ENCODE data around the gene CD69.
A peak's percentile ranks its signal among the peaks of the same experiment; 100 is the strongest.

CD69 gene

DNA sequence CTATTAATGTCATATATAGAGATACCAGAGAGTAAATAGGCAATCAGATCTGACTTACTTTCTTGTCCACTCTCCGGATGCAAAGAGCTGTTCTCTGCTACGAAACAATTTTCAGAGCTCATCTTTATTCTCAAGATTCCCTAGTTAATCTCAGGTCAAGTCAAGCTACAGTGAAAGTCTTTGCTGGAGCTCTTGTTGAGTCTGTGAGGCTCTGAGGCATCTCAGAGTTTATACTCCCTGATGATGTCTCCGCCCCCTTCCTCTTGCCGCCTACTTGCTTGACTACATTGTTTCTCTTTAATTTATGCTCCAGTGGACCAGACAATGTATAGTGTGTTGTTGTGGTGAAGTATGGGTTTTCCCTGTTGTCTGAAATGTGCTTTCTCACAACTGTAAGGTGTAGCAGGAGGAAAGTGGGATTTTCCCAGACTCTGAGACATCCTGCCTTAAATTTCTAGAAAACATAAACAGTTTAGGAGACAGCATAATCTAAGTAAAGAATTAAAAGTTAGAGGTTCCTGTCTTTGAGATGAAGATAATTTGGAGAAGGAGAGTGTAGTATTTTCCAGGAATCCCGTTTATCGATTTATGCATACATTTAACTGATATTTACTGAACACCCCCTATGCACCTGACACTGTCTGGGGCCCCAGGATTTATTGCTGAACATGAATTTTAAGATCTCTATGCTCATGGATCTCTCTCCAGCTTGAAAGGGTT lies at the start of gene CD69:
TSS of gene CD69 (minus strand) at position 203 of the 720 bp plus-strand sequence. CDS start at position 122, 81 bp downstream.
- no peak for FAIRE-seq

DNA sequence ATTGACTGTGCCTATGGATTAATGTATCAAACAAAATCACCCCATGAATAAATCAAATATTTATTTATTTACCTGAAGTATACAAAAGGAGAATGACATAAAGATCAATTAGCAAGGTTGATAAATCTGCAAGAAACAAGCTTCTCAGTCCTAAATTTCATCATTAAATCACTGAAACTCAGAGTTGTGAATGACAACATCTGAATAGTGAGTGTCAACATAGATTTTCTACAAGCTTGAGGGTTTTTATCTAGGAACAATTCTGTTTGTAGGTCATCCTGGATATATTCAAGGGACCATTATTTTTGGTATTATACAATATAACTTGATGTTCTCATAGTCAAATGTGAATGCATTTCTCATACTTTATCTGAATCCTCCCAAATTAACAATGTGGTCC lies 49.2 kb upstream of the CD69 start:
- FAIRE-seq = no peak

DNA sequence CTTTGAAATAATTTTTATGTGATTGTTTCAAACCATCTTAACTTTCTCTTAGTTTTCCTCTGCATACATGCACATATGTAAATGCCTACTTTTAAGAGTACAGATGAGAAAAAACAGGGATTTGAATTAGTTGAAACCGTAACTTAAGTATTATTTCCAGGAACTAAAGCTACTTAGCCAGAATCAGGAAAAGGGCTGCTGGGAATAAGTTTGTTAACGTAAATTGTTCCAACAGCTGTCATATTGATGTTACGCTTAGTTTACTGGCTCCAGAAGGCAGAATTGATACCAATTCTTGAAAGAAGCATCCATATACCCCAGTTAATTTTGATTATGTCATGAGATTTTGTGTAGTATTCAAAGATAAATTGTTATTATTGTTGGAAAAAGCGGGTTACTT lies 48.6 kb upstream of the CD69 start:
- FAIRE-seq = no peak

- FAIRE-seq = no peak
Observed at GRCh38 chr12:9808504-9808903, 47.8 kb upstream of the CD69 start.

GRCh38 chr12:9806714-9807113 lies 46.0 kb upstream of the CD69 start:
- no peak for FAIRE-seq

GRCh38 chr12:9805883-9806282 lies 45.2 kb upstream of the CD69 start:
- FAIRE-seq = no peak

DNA sequence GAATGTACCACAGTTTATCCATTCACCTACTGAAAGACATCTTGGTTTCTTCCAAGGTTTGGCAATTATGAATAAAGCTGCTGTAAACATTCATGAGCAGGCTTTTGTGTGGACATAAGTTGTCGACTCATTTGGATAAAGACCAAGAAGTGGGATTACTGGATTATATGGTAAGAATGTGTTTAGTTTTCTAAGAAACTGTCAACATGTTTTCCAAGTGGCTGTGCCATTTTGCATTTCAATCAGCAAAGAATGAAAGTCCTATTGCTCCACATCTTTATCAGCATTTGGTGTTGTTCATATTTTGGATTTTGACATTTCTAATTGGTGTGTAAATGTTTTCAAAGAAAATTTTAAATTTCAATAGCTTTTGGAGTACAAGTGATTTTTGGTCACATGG lies 39.3 kb upstream of the CD69 start:
- FAIRE-seq = no peak

- FAIRE-seq = no peak
Observed at GRCh38 chr12:9797722-9798619, 37.3 kb upstream of the CD69 start.

GRCh38 chr12:9796971-9797370 lies 36.3 kb upstream of the CD69 start:
- no peak for FAIRE-seq

DNA sequence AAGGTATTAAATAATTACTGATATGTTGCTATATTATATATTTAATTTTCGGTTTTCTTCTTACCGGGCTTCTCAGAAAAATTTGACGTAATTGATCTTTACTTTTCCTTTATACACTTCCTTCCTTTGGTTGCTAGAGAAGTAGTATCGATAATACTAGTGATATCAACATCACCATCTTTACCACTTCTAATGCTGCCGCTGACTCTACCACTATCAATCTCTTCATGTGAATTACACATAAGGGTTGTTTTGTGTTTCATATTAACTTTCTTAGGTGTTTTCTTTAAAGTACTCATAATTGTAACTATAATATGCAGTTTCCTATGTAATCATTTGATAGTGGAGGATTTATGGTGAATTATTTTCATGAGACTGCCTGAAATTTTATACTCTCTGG lies 35.6 kb upstream of the CD69 start:
- no peak for FAIRE-seq

GRCh38 chr12:9795945-9796344 lies 35.2 kb upstream of the CD69 start:
- no peak for FAIRE-seq

GRCh38 chr12:9794484-9795093 lies 33.9 kb upstream of the CD69 start:
- FAIRE-seq = no peak

DNA sequence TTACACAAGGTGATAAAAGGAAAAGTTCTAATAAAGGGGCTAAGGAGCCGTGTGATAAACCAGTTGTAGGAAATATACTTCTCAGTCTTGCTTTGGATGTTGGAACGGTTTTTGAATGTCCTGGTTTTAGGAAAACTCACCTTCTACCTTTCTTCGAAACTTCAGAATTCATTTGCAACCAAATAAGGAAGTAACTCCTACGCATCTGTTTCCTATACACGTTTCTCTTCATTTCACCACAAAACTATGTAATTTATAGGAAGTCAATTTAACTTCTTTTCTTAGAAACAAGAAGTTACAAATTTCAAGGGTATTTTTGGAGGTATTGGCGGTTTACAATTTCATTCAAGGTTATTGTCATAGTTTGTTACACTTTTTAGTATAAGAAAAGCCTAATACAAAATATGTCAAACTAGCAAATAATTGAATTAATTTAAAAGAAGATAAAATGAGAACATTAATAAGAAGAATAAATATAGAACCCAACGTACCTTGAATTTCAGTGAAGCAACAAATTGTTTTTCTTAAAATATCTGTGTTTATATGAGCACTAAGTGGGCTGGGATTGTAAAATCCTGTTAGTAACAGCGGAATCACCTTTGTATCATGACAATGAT lies 33.2 kb upstream of the CD69 start:
- FAIRE-seq = peak; percentile 70

DNA sequence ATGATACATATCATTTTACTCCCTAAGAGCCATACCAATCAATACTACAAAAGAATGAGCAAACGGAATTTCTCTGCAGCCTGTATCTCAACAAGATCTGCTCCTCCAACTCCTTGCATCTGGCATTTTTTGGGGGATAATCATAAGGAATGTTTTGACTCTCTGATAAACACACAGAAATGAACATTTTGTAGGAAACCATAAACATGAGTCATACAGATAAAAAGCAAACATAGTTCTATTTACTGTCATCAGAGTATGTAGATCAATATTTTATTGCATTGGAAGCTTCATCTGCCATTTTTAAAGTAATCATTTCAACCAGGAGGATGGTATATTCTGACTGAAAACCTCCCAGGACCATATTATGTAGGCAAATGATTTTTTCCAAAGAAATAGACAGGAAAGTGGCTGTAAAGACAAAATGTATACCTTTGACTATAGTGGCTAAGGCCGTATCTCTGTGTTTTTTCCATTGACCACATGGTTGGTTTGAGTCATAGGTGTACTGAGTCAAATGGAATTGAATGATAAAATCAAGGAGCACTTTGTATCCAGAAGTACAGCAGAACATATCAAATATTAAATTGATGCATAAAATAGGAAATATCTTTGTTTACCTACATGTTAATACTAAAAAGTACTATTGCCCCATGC lies 32.4 kb upstream of the CD69 start:
- no peak for FAIRE-seq

DNA sequence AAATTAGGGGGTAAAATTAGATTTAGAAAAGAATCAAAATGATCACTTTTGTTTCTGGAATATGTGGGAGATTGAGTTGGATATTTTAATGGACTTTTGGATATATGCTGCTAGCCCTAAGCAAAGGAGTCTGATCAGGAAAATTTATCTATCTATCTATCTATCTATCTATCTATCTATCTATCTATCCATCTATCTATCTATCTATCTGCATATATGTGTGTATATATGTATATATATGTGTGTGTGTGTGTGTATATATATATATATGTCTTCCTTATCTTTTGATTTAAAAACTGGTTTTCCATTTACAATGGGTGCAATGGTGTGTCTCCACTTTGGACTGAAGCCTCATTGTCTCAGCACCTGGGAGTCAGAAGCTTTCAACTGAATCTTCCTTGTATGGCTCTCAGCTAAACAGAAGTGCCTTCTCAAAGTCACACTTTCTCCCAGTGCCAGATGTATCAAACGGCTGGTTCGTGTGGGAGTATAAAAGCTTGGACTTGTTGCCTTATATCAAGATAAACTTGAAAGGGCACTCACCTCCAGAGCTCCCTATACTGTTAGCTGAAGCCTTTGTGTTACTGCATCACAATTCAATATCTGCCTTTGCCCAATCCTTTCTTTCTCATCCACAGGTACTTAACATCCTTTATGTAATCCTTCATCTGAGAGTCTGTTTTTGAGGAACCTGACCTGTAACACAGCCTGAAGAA lies 31.6 kb upstream of the CD69 start:
- FAIRE-seq = no peak

GRCh38 chr12:9786726-9787717 lies 26.3 kb upstream of the CD69 start:
- FAIRE-seq = no peak

DNA sequence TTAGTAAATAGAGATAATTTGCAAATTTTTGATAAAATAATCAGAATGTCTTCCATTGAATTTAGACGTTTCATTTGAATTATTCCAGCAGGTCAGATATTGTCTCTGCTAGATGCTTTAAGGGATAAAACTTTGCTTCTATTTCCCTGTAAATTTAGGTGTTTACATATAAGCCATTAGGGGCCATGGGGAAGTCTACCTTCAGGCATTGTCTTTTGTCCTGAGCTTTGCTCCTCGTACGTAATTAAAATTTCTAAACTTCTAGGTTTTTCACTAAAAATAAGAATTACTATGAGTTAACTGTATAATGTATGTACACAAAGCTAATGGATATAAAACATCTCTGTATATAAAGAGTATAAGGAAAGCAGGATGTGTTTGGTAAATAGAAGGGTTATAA lies 24.1 kb upstream of the CD69 start:
- peak; percentile 18 for FAIRE-seq

GRCh38 chr12:9784326-9784725 lies 23.6 kb upstream of the CD69 start:
- no peak for FAIRE-seq

- FAIRE-seq = no peak
Observed at GRCh38 chr12:9782547-9783382, 22.1 kb upstream of the CD69 start.

GRCh38 chr12:9781360-9781759 lies 20.7 kb upstream of the CD69 start:
- FAIRE-seq = no peak
